Colonic mucosa (tissue), 4 donors: ENCODE measurements around the gene CD59. TPM values are rescaled to one million over a fixed set of nuclear protein-coding genes. Genes with fewer than 3 reads are reported as not detected.
"Not testable (repeated sequence)": the region's sequence is repeated elsewhere in the genome, so short reads cannot be mapped to it uniquely, and the experiment has no call there.

Source experiments
- DNase-seq: peaks from one replicate; pipeline ENCODE4 v3.0.0-alpha.2; 2020
- H3K27ac ChIP-seq: fragments of 200-600 bp; one replicate; pipeline ENCODE4 v1.8.0; 2021
- H3K27me3 ChIP-seq: fragments of 200-600 bp; one replicate; pipeline ENCODE4 v1.8.0; 2021
- H3K36me3 ChIP-seq: fragments of 200-600 bp; one replicate; pipeline ENCODE4 v1.8.0; 2021
- H3K4me1 ChIP-seq: fragments of 200-600 bp; one replicate; pipeline ENCODE4 v1.8.0; 2021; ENCODE audit warnings: mild to moderate bottlenecking
- H3K4me3 ChIP-seq: fragments of 200-600 bp; one replicate; pipeline ENCODE4 v1.8.0; 2021
- H3K9ac ChIP-seq, 2 donors: one replicate each; pipeline ENCODE4 v1.7.0; 2013; ENCODE audit warnings: control low read depth in 2 of 2, low read depth in 2 of 2, low read length in 2 of 2
- H3K9me3 ChIP-seq: fragments of 200-600 bp; one replicate; pipeline ENCODE4 v1.8.0; 2021
- CTCF ChIP-seq: fragments of 200-600 bp; IDR thresholded peaks from one replicate; pipeline ENCODE4 v1.8.0; 2022; ENCODE audit warnings: antibody characterized with exemption, mild to moderate bottlenecking
- intact Hi-C: fragments of 100-400 bp; cut with DNase I; formaldehyde crosslinking; loops from one replicate; pipeline ENCODE4 v1.14.1; 2022
- total RNA-seq, 2 donors: library from RNA; stranded (reverse); fragmentation: NEBNext Ultra II Directional in 1 of 2; extraction: Animal tissue kit (Norgen Biotek cat#: 25700) in 1 of 2; gene quantifications; one replicate each; pipeline ENCODE4 v1.2.1, GENCODE V29; 2021
- donor health status: healthy.
- donor health status: DM: no; HTN: no; CAD: no.
- donor health status: DM: no; HTN: no; CAD: no.

The CD59 gene
- total RNA-seq, 2 donors from 2014 or later, result 268 to 399 TPM

GRCh38 chr11:33712436-33712835 is 23.8 kb downstream of the CD59 start:
- Histone ChIP-seq H3K9ac (no peak overlapping the region), H3K36me3 (peaks cover 12% of the 10 kb centered on the region), H3K4me3 (no peak overlapping the region), H3K27ac (no peak overlapping the region), H3K27me3 (no peaks in the 10 kb centered on the region), H3K9me3 (no peaks in the 10 kb centered on the region), H3K4me1 (peaks cover 4% of the 10 kb centered on the region)
- peak; percentile 6 for DNase-seq
- TF ChIP-seq CTCF, result no peak
- intact Hi-C loops, result no loop called here

- peaks cover 12% of the 10 kb centered on the region for H3K36me3 ChIP-seq
- H3K9me3 ChIP-seq, result no peaks in the 10 kb centered on the region
- intact Hi-C loops, result no loop called here
- H3K27me3 ChIP-seq, result no peaks in the 10 kb centered on the region
- no peak overlapping the region for H3K4me3 ChIP-seq
- no peak for DNase-seq
- no peak overlapping the region for H3K27ac ChIP-seq
- no peak overlapping the region for H3K9ac ChIP-seq
- peaks cover 2% of the 10 kb centered on the region for H3K4me1 ChIP-seq
- TF ChIP-seq CTCF, result no peak
Measured at GRCh38 chr11:33709466-33709865, 26.8 kb downstream of the CD59 start.

GRCh38 chr11:33708985-33709384 is 27.2 kb downstream of the CD59 start:
- Histone ChIP-seq H3K4me1 (peaks cover 4% of the 10 kb centered on the region), H3K27me3 (no peaks in the 10 kb centered on the region), H3K27ac (no peak overlapping the region), H3K9me3 (no peaks in the 10 kb centered on the region), H3K4me3 (no peak overlapping the region), H3K9ac (no peak overlapping the region), H3K36me3 (peaks cover 12% of the 10 kb centered on the region)
- intact Hi-C loops, result no loop called here
- no peak for DNase-seq
- TF ChIP-seq CTCF, result no peak

GRCh38 chr11:33707831-33708230 is 28.4 kb downstream of the CD59 start:
- intact Hi-C loops, H3K27ac ChIP-seq, H3K27me3 ChIP-seq, H3K4me3 ChIP-seq, H3K9me3 ChIP-seq, H3K9ac ChIP-seq, H3K4me1 ChIP-seq, DNase-seq: not testable (repeated sequence)
- peaks cover 12% of the 10 kb centered on the region for H3K36me3 ChIP-seq

GRCh38 chr11:33706966-33707365 is 29.3 kb downstream of the CD59 start:
- intact Hi-C loops, result no loop called here
- Histone ChIP-seq H3K36me3 (peaks cover 11% of the 10 kb centered on the region), H3K9me3 (no peaks in the 10 kb centered on the region), H3K9ac (no peak overlapping the region), H3K27me3 (no peaks in the 10 kb centered on the region), H3K4me3 (no peak overlapping the region), H3K27ac (no peak overlapping the region), H3K4me1 (peaks cover 10% of the 10 kb centered on the region)
- no peak for TF ChIP-seq CTCF
- no peak for DNase-seq

GRCh38 chr11:33706546-33706945 is 29.7 kb downstream of the CD59 start:
- no peak for DNase-seq
- intact Hi-C loops, result no loop called here
- peaks cover 8% of the 10 kb centered on the region for H3K36me3 ChIP-seq

More at GRCh38 chr11:33706546-33706945, 29.7 kb downstream of the CD59 start:
- Histone ChIP-seq H3K27me3 (no peaks in the 10 kb centered on the region), H3K27ac (no peak overlapping the region), H3K4me3 (no peak overlapping the region), H3K9me3 (no peaks in the 10 kb centered on the region), H3K9ac (no peak overlapping the region), H3K4me1 (peaks cover 10% of the 10 kb centered on the region)
- TF ChIP-seq CTCF, result no peak
